Subcutaneous adipose tissue (tissue), 4 donors: Measurements from ENCODE around the gene LRRC41. TPM values are rescaled to one million over a fixed set of nuclear protein-coding genes. Genes with fewer than 3 reads are reported as not detected.

Experiments used
- total RNA-seq, 4 donors: library from RNA; depleted of rRNA; stranded (reverse); fragments of >200 nt; gene quantifications; one replicate each; pipeline ENCODE4 v1.1.0, GENCODE V29; 2016
- TF ChIP-seq, protein P1 (sequence below): fragments of 450-650 bp; IDR thresholded peaks from one replicate; pipeline ENCODE4 v1.5.1; 2016; ENCODE audit warnings: low read depth, mild to moderate bottlenecking, control low read depth, antibody characterized with exemption, moderate library complexity

The LRRC41 gene
- total RNA-seq, 4 donors from 2014 or later, result 44.7 to 58.0 (median 52.0) TPM

DNA sequence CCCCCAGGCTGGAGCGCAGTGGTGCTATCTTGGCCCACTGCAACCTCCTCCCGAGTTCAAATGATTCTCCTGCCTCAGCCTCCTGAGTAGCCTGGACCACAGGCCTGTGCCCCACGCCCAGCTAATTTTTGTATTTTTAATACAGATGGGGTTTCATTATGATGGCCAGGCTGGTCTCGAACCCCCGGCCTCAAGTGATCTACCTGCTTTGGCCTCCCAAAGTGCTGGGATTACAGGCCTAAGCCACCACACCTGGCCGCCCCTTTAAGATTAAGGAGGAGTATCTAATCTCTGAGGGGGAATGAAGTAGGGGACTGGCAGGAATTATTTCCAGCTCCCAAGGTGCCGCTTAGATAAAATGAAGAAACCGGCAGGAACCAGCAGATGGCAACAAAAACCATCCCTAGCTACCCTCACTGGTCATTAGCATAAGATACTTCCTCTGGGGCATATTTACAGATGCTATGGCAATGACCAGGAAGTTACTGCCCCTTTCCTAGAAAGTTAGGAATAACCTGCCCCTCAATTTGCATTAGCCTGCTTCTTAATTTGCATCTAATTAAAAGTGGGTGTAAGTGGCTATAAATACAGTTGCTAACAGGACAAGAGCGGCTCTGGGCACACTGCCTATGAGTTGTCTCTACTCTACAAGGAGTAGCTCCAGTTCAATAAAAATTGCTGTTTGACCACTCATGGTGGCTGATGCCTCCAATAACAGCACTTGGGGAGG is 30.0 kb upstream of the LRRC41 start:
- TF ChIP-seq, protein P1, sequence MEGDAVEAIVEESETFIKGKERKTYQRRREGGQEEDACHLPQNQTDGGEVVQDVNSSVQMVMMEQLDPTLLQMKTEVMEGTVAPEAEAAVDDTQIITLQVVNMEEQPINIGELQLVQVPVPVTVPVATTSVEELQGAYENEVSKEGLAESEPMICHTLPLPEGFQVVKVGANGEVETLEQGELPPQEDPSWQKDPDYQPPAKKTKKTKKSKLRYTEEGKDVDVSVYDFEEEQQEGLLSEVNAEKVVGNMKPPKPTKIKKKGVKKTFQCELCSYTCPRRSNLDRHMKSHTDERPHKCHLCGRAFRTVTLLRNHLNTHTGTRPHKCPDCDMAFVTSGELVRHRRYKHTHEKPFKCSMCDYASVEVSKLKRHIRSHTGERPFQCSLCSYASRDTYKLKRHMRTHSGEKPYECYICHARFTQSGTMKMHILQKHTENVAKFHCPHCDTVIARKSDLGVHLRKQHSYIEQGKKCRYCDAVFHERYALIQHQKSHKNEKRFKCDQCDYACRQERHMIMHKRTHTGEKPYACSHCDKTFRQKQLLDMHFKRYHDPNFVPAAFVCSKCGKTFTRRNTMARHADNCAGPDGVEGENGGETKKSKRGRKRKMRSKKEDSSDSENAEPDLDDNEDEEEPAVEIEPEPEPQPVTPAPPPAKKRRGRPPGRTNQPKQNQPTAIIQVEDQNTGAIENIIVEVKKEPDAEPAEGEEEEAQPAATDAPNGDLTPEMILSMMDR, result no peak

DNA sequence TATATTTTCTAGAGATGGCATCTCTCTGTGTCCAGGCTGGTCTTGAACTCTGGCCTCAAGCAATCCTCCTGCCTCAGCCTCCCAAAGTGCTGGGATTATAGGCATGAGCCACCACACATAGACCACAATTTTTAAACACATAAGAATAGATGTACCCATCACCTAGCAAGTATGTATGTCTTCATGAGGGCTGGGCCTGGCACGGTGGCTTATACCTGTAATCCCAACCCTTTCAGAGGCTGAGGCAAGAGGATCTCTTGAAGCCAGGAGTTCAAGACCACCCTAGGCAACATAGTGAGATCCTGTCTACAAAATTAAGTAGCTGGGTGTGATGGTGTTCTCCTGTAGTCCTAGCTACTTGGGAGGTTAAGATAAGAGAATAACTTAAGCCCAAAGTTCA is 13.9 kb upstream of the LRRC41 start:
- TF ChIP-seq, protein P1, result no peak

DNA sequence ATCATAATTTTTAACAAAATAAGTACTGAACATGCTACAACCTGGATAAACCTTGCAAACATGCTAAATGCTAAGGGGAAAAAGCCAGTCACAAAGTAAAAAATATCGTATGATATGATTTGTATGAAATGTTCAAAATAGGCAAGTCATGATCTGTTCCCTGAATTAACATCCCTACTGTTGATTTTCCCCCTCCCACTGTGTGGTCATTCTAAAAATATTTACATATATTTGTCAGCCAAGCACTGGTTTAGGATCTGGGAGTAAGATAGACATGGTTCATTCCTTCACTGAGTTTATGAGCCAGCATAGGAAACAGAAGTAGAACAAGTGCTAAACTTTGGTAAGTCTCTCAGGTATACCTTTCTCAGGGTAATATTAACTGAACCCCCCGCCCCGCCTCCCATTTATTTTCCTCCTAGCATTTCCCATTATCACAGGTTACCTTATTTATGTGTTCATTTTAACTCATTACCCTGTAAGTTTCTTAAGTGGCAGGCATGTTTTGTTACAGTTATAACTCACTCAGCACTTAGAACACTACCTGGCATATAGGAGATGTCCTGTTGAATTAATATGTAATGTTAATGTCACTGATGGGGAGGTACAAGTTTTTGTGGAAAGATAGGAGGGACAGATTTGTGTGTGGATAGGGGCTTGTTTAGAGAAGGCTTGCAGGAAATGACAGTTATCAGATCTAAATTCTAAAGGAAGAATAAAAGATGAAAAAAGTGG is 12.4 kb upstream of the LRRC41 start:
- TF ChIP-seq, protein P1, result no peak

DNA sequence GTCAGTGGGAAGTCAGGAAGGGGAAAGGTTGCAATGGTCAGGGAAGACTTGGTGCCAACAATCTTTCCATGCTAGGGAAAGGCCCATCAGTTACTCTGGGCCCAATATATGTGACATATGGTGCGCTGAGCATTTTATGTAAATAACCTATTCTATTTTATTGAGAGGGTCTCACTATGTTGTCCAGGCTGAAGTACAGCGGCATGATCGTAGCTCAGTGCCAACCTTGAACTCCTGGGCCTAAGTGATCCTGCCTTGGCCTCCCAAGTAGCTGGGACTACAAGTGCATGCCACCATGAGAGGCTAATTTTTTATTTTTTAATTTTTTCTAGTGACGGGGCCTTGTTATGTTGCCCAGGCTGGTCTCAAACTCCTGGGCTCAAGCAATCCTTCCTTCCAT is 6.9 kb upstream of the LRRC41 start:
- TF ChIP-seq, protein P1, result no peak

DNA sequence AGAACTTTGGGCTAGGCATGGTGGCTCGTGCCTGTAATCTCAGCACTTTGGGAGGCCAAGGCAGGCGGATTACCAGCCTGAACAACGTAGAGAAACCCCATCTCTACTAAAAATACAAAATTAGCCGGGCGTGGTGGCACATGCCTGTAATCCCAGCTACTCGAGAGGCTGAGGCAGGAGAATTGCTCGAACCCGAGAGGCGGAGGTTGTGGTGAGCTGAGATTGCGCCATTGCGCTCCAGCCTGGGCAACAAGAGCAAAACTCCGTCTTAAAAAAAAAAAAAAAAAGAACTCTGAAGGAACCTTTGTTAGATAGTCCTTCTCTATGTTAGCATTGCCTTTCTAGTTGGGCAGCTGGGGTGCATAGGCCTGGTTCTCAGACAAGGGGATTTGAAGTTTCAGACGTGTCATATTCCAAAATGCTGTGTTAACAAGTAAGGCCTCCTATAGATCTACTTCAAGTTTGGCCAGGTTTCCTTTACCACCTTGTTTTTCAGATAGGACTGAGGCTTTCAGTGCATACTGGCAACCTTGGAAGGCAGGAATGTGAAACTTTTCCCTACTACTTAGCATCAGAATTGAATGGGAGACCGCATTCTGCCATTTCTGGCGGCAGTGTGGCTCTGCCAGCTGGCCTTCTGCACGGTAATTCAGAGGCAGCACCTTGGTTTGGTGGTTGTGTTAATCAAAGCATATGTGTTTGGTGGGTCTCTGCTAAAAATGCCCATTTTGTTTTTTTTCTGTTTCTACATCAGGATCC is 6.2 kb upstream of the LRRC41 start:
- TF ChIP-seq, protein P1, result no peak

- TF ChIP-seq, protein P1, result no peak
Measured at GRCh38 chr1:46306159-46306530, 2.7 kb upstream of the LRRC41 start.

DNA sequence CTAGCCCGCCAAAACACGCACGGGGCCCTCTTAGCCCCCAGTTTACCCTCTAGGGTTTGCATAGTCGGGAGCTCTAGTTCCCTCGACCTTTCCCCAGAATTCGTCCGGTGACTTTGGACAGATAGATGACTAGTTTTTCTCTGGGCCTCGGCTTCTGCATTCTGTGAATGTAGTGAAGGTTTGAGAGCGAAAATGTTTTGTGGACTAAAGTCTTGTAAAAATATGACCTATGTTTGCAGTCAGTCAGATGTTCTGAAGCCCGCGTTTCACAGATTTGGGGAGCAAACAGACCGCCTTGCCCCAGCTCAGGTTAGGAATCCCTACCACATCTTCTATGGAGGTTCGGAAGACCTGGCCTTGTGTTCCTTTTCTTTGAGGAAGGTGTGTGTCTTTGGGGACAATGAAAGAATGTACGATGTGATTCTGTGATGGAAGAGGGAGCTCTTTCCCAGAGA is 483 bp upstream of the LRRC41 start:
- TF ChIP-seq, protein P1, result no peak
